Ectodermal cell (in vitro differentiated cells): Measurements from ENCODE around the gene NAP1L4.

Experiments
- H3K27ac ChIP-seq: 2 replicates; pipeline ENCODE4 v1.7.0; 2013; ENCODE audit warnings: mild to moderate bottlenecking, low read depth, low read length; ENCODE audit not compliant: insufficient read depth, poor library complexity, severe bottlenecking
- H3K27me3 ChIP-seq: 2 replicates; pipeline ENCODE4 v1.7.0; 2013; ENCODE audit warnings: mild to moderate bottlenecking, low read length; ENCODE audit not compliant: insufficient read depth, control insufficient read depth, poor library complexity, severe bottlenecking
- H3K36me3 ChIP-seq: one replicate; pipeline ENCODE4 v1.7.0; 2013; ENCODE audit warnings: low read length; ENCODE audit not compliant: control insufficient read depth, insufficient read depth
- H3K4me1 ChIP-seq: one replicate; pipeline ENCODE4 v1.7.0; 2013; ENCODE audit warnings: low read length; ENCODE audit not compliant: control insufficient read depth, insufficient read depth
- H3K4me3 ChIP-seq: 2 replicates; pipeline ENCODE4 v1.7.0; 2013; ENCODE audit warnings: low read depth, low read length, control low read depth; ENCODE audit not compliant: insufficient read depth
- H3K9me3 ChIP-seq: 2 replicates; pipeline ENCODE4 v1.7.0; 2013; ENCODE audit warnings: mild to moderate bottlenecking, low read length, moderate library complexity; ENCODE audit not compliant: control insufficient read depth
- WGBS, 2 experiments: methylation state at CpG; one replicate each; pipeline ENCODE4 v1.1.7; 2013; ENCODE audit warnings: missing lambda C conversion rate in 2 of 2; 5-methylcytosine and 5-hydroxymethylcytosine counted together

Gene NAP1L4

DNA sequence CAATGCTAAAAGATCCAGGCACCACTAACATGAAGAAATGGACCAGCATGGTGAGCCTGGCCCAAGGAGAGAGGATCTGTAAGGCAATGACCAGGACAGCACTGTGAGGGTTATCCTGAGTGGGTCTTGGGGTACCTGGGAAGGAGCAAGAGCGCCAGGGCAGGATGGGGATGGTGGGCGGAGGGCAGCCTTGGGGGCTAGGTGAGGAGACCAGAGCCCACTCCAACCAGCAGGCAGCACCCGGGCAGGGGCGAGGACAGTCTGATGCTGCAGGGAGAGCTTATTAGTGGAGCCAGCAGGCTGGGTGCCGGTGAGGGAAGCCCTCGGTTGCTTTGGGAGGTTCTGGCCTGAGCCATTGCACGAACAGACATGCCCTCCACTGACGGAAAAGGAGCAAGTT is 10.7 kb upstream of the NAP1L4 start:
- 93 to 96% methylated on average over 8 of the region's 8 CpGs for WGBS, 2 experiments
- H3K27ac ChIP-seq: no peak overlapping the region
- H3K4me1 ChIP-seq: peaks cover 6% of the 10 kb centered on the region
- H3K4me3 ChIP-seq: no peak overlapping the region
- H3K9me3 ChIP-seq: no peaks in the 10 kb centered on the region
- no peaks in the 10 kb centered on the region for H3K27me3 ChIP-seq
- H3K36me3 ChIP-seq: peaks cover 7% of the 10 kb centered on the region

- H3K4me3 ChIP-seq: no peak overlapping the region
- H3K27ac ChIP-seq: no peak overlapping the region
- peaks cover 6% of the 10 kb centered on the region for H3K4me1 ChIP-seq
- 95 to 98% methylated on average over 8 of the region's 8 CpGs for WGBS, 2 experiments
- H3K36me3 ChIP-seq: peaks cover 7% of the 10 kb centered on the region
- H3K27me3 ChIP-seq: no peaks in the 10 kb centered on the region
- no peaks in the 10 kb centered on the region for H3K9me3 ChIP-seq
These were observed 10.3 kb upstream of the NAP1L4 start for GRCh38 chr11:3002351-3002861.

- Histone ChIP-seq H3K36me3 (peaks cover 7% of the 10 kb centered on the region), H3K9me3 (no peaks in the 10 kb centered on the region)
- WGBS, 2 experiments: 95 to 96% methylated on average over 6 of the region's 6 CpGs
These were observed 9.4 kb upstream of the NAP1L4 start for GRCh38 chr11:3001496-3001895.

DNA sequence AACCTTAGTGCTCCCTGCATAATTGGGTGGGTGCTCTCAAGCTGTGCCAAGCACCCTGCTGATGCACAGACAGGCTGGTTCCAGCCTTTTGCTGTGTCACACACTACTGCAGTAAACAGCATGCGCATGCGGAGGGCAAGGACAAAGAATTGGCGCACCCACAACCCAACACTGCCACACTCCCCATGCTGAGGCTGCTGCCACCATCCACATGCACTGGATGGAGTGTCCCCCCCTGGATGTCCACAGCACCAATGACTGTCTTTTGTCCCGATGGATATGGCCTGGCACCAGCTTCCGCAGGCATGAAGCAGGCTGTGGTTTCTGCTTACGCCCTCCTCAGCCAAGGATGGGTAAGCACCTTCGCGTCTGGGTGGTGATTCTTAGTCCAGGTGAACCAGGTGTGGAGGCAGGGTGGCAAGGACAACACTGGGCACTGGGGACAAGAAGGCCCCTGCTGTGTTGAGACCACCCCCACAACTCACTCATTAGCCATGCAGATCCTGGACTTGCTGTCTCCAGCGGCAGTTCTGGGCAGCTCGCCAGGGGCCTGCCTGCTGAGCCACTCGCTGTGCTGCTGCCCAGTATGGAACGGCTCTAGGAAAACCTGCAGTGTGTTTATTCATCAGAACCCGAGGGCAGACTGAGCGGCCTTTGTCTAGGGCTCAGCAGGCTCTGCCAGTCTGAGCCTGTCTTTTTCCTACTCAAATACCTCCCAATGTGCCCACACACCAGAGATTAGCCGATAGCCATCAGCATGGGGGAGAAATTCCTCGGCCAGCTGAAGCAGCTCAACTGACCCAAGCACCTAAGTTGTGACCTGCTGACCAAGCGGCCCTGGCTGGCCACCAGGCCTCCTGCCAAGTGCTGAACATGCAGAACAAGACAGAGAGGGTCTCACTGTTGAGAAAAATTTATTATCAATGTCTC is 8.2 kb upstream of the NAP1L4 start:
- H3K36me3 ChIP-seq: peaks cover 7% of the 10 kb centered on the region
- H3K27ac ChIP-seq: peak overlapping the region; percentile 16
- 67 to 70% methylated on average over 17 of the region's 17 CpGs for WGBS, 2 experiments
- H3K9me3 ChIP-seq: no peaks in the 10 kb centered on the region
- H3K4me3 ChIP-seq: no peak overlapping the region
- no peaks in the 10 kb centered on the region for H3K27me3 ChIP-seq
- peaks cover 6% of the 10 kb centered on the region for H3K4me1 ChIP-seq

More at GRCh38 chr11:3001496-3001895, 9.4 kb upstream of the NAP1L4 start:
- no peak overlapping the region for H3K4me3 ChIP-seq
- peaks cover 6% of the 10 kb centered on the region for H3K4me1 ChIP-seq
- H3K27ac ChIP-seq: no peak overlapping the region
- H3K27me3 ChIP-seq: no peaks in the 10 kb centered on the region

GRCh38 chr11:2999464-2999998 is 7.4 kb upstream of the NAP1L4 start:
- no peak overlapping the region for H3K4me3 ChIP-seq
- H3K9me3 ChIP-seq: no peaks in the 10 kb centered on the region
- no peaks in the 10 kb centered on the region for H3K27me3 ChIP-seq
- H3K36me3 ChIP-seq: peaks cover 7% of the 10 kb centered on the region
- 95 to 96% methylated on average over 10 of the region's 10 CpGs for WGBS, 2 experiments
- peaks cover 6% of the 10 kb centered on the region for H3K4me1 ChIP-seq
- no peak overlapping the region for H3K27ac ChIP-seq

- WGBS, 2 experiments: 89 to 94% methylated on average over 6 of the region's 7 CpGs
- H3K9me3 ChIP-seq: no peaks in the 10 kb centered on the region
These were observed 6.1 kb upstream of the NAP1L4 start for GRCh38 chr11:2998073-2998850.

GRCh38 chr11:2997406-2997805 is 5.3 kb upstream of the NAP1L4 start:
- H3K4me1 ChIP-seq: peaks cover 6% of the 10 kb centered on the region
- no peaks in the 10 kb centered on the region for H3K27me3 ChIP-seq
- 90 to 93% methylated on average over 4 of the region's 4 CpGs for WGBS, 2 experiments
- H3K36me3 ChIP-seq: peaks cover 7% of the 10 kb centered on the region
- H3K9me3 ChIP-seq: no peaks in the 10 kb centered on the region
- no peak overlapping the region for H3K27ac ChIP-seq
- H3K4me3 ChIP-seq: no peak overlapping the region

More at GRCh38 chr11:2998073-2998850, 6.1 kb upstream of the NAP1L4 start:
- Histone ChIP-seq H3K27me3 (no peaks in the 10 kb centered on the region), H3K4me1 (peaks cover 6% of the 10 kb centered on the region), H3K4me3 (no peak overlapping the region), H3K36me3 (peaks cover 7% of the 10 kb centered on the region), H3K27ac (no peak overlapping the region)

DNA sequence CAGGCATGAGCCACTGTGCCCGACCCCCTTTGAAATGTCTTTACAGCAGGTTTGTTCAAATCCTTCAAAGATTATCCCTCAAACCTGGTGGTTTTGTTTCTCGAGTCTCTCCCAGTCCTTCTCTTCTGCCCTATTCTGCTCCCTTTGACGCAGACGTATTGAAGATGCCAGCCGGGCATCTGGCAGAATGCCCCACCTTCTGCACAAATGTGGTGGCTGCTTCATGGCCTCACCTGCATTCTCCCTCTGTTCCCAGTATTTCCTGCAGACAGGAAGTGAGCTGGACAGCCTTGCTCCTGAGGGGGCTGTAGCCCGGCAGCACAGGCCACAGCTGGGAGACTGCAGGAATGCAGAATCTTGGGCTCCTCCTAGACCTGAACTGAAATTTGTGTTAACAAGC is 4.8 kb upstream of the NAP1L4 start:
- Histone ChIP-seq H3K4me3 (no peak overlapping the region), H3K4me1 (peaks cover 6% of the 10 kb centered on the region), H3K9me3 (no peaks in the 10 kb centered on the region), H3K27me3 (no peaks in the 10 kb centered on the region), H3K27ac (no peak overlapping the region), H3K36me3 (peaks cover 7% of the 10 kb centered on the region)
- WGBS, 2 experiments: 91 to 94% methylated on average over 6 of the region's 6 CpGs

DNA sequence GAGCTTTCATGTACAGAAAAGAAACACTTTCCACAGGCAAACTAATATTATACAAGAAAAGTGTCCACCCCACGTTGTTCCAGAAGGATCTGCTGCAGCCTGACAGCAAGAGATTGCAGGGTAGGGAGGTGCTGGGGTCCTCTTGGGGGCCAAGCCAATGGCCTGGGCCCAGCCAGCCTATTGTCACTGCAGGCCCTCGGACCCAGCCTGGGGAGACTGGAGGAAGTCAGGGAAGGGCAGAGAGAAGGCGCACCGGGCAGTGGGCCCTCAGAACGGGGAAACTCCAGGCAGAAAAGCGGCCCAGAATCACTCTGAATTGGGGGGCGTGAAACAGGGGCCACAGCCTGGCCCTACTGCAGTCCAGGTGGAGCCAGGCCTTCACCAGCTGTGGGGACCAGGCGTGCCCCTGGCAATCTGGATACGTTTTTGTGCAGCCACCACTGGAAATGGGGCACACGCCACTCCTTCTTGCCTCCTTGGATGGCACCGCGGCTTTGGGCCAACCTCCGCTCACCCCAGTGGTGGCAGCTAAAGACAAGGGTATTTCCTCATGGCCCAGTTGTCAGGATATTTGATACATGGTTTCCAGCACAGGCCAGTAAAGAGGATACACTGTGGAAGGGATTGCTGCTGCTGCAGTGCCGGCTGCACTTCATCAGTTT is 3.9 kb upstream of the NAP1L4 start:
- no peaks in the 10 kb centered on the region for H3K9me3 ChIP-seq
- no peak overlapping the region for H3K4me3 ChIP-seq
- H3K36me3 ChIP-seq: no peaks in the 10 kb centered on the region
- peaks cover 5% of the 10 kb centered on the region for H3K4me1 ChIP-seq
- H3K27me3 ChIP-seq: no peaks in the 10 kb centered on the region
- H3K27ac ChIP-seq: no peak overlapping the region
- 91 to 93% methylated on average over 14 of the region's 14 CpGs for WGBS, 2 experiments
